K562 (cell line): ENCODE results near the gene GABBR1. TPM values are rescaled to one million over a fixed set of nuclear protein-coding genes. Genes with fewer than 3 reads are reported as not detected.

Experiments
- CREBBP ChIP-seq: IDR thresholded peaks from one replicate; pipeline ENCODE4 v1.6.1; 2012; ENCODE audit warnings: low read depth, mild to moderate bottlenecking, control low read depth, inconsistent platforms, low read length
- CSDE1 ChIP-seq, 2 experiments: fragments of 450-650 bp; IDR thresholded peaks; 2 replicates each; pipeline ENCODE4 v1.6.1; 2016; ENCODE audit warnings: mild to moderate bottlenecking in 1 of 2
- DPF2 ChIP-seq: fragments of 450-650 bp; IDR thresholded peaks from 2 replicates; pipeline ENCODE4 v1.6.1; 2016
- ELF1 ChIP-seq: fragments of 200-800 bp; sonication (Bioruptor generic); IDR thresholded peaks from 2 replicates; pipeline ENCODE4 v1.6.1; 2016; ENCODE audit warnings: missing genetic modification characterization, missing compliant biosample characterization
- FOSL1 ChIP-seq: fragments of 200-800 bp; sonication (Bioruptor generic); conservative IDR thresholded peaks from 2 replicates; pipeline ENCODE4 v1.6.1; 2016; ENCODE audit warnings: missing genetic modification characterization, missing compliant biosample characterization
- FOXA1 ChIP-seq: fragments of 450-650 bp; IDR thresholded peaks from 2 replicates; pipeline ENCODE4 v1.6.1; 2016; ENCODE audit warnings: mild to moderate bottlenecking, borderline replicate concordance
- FOXK1 ChIP-seq: sonication (generic); formaldehyde crosslinking; IDR thresholded peaks from 2 replicates; pipeline ENCODE4 v1.8.0; 2022; ENCODE audit warnings: missing genetic modification reagents, mild to moderate bottlenecking, borderline replicate concordance
- GATA2 ChIP-seq: sonication (generic); formaldehyde crosslinking; IDR thresholded peaks from 2 replicates; pipeline ENCODE4 v1.4.0; 2020; ENCODE audit warnings: mild to moderate bottlenecking, missing genetic modification reagents
- HLTF ChIP-seq: fragments of 450-650 bp; IDR thresholded peaks from 2 replicates; pipeline ENCODE4 v1.6.1; 2016
- KDM1A ChIP-seq, 2 experiments: fragments of 450-650 bp; IDR thresholded peaks; 2 replicates each; pipeline ENCODE4 v1.6.1; 2016; ENCODE audit warnings: mild to moderate bottlenecking in 2 of 2
- LEF1 ChIP-seq: fragments of 450-650 bp; IDR thresholded peaks from 2 replicates; pipeline ENCODE4 v1.6.1; 2016; ENCODE audit warnings: mild to moderate bottlenecking
- MEIS2 ChIP-seq: fragments of 450-650 bp; IDR thresholded peaks from 2 replicates; pipeline ENCODE4 v1.6.1; 2014; ENCODE audit warnings: mild to moderate bottlenecking; ENCODE audit not compliant: partially characterized antibody
- NFE2 ChIP-seq: IDR thresholded peaks from 2 replicates; pipeline ENCODE4 v1.6.1; 2014; ENCODE audit warnings: antibody characterized with exemption, low read depth
- POLR2AphosphoS2 ChIP-seq: IDR thresholded peaks from 2 replicates; pipeline ENCODE4 v1.6.1; 2012; ENCODE audit warnings: low read length, improper control_type of control experiment
- RAD21 ChIP-seq, 2 experiments: fragments of 250-450 bp in 1 of 2; fragments of 450-650 bp in 1 of 2; sonication (Bioruptor Pico) in 1 of 2; formaldehyde crosslinking in 1 of 2; IDR thresholded peaks in 1 of 2; conservative IDR thresholded peaks in 1 of 2; 2 replicates each; pipeline versions ENCODE4 v1.4.0 to v1.8.0; 2020 to 2022; ENCODE audit warnings: mild to moderate bottlenecking in 2 of 2, moderate library complexity in 1 of 2
- RCOR1 ChIP-seq, 2 experiments: IDR thresholded peaks; 2 replicates each; pipeline ENCODE4 v1.6.1; 2012; ENCODE audit warnings: low read depth in 2 of 2, low read length in 2 of 2, borderline replicate concordance in 1 of 2, improper control_type of control experiment in 1 of 2
- RFX1 ChIP-seq: fragments of 450-650 bp; IDR thresholded peaks from 2 replicates; pipeline ENCODE4 v1.6.1; 2016; ENCODE audit warnings: mild to moderate bottlenecking, moderate library complexity
- SMAD1 ChIP-seq: fragments of 150-350 bp; IDR thresholded peaks from 2 replicates; pipeline ENCODE4 v1.6.1; 2014; ENCODE audit warnings: low read length, low read depth; ENCODE audit not compliant: partially characterized antibody
- TCF3 ChIP-seq: sonication (generic); formaldehyde crosslinking; IDR thresholded peaks from 2 replicates; pipeline ENCODE4 v1.4.0; 2020; ENCODE audit warnings: mild to moderate bottlenecking, missing genetic modification reagents
- TGIF2 ChIP-seq: sonication (generic); formaldehyde crosslinking; IDR thresholded peaks from 2 replicates; pipeline ENCODE4 v1.8.1; 2022; ENCODE audit warnings: mild to moderate bottlenecking, missing genetic modification reagents, moderate library complexity
- ZBTB17 ChIP-seq: fragments of 450-650 bp; formaldehyde crosslinking; IDR thresholded peaks from 2 replicates; pipeline ENCODE4 v1.4.0; 2020; ENCODE audit warnings: mild to moderate bottlenecking
- ZNF217 ChIP-seq: sonication (generic); formaldehyde crosslinking; IDR thresholded peaks from 2 replicates; pipeline ENCODE4 v1.8.0; 2022; ENCODE audit warnings: mild to moderate bottlenecking, missing genetic modification reagents
- ZNF274 ChIP-seq: IDR thresholded peaks from 2 replicates; pipeline ENCODE4 v1.6.1; 2011; ENCODE audit warnings: low read depth, mild to moderate bottlenecking, low read length, moderate library complexity, borderline replicate concordance
- ZNF316 ChIP-seq: fragments of 450-650 bp; IDR thresholded peaks from 2 replicates; pipeline ENCODE4 v1.6.1; 2016
- ZNF354B ChIP-seq: fragments of 250-450 bp; sonication (Bioruptor Pico); IDR thresholded peaks from 2 replicates; pipeline ENCODE4 v1.4.0; 2020
- ZNF384 ChIP-seq: IDR thresholded peaks from 2 replicates; pipeline ENCODE4 v1.6.1; 2012; ENCODE audit warnings: low read depth, low read length, improper control_type of control experiment
- polyA plus RNA-seq, 8 experiments: library from polyadenylated mRNA; depleted of rRNA in 4 of 8; stranded (reverse) in 5 of 8; unstranded in 3 of 8; fragments of >200 nt; fragmentation: Nextera tagmentation in 2 of 8; fragmentation: Illumina TruSeq in 1 of 8; extraction: Ambion mirVana in 2 of 8; extraction: Trizol in 1 of 8; gene quantifications; 2 replicates each; pipeline versions ENCODE4 v1.2.1 to v1.2.3, GENCODE V29; 2011 to 2014; ENCODE audit warnings: inconsistent platforms in 1 of 8, missing spikeins in 1 of 8
- total RNA-seq, 7 experiments: library from RNA; depleted of rRNA in 6 of 7; stranded (reverse); fragments of >200 nt in 6 of 7; fragmentation: Illumina TruSeq in 2 of 7; extraction: Trizol in 2 of 7; gene quantifications; 2 replicates each; pipeline versions ENCODE4 v1.2.1 to v1.2.3, GENCODE V29; 2011 to 2021; ENCODE audit warnings: low replicate concordance in 1 of 7
- TF ChIP-seq, protein P1 (sequence below), 3 experiments: IDR thresholded peaks in 2 of 3; conservative IDR thresholded peaks in 1 of 3; 2 replicates each; pipeline ENCODE4 v1.5.1; 2011 to 2012; ENCODE audit warnings: low read length in 3 of 3, mild to moderate bottlenecking in 3 of 3, control low read depth in 2 of 3, improper control_type of control experiment in 1 of 3, inconsistent platforms in 1 of 3, low read depth in 1 of 3, mixed read lengths in 1 of 3, moderate library complexity in 1 of 3; ENCODE audit not compliant: insufficient read depth in 2 of 3
- TF ChIP-seq, protein P2 (sequence below): IDR thresholded peaks from 3 replicates; pipeline ENCODE4 v1.6.1; 2011; ENCODE audit warnings: borderline replicate concordance, mild to moderate bottlenecking; ENCODE audit not compliant: insufficient read length, insufficient read depth

Gene GABBR1
- total and polyA plus RNA-seq, 9 of the 15 experiments (the other 6 are each of a cell fraction or from before 2014, with no cell fraction given), result 2.2 to 48.3 (median 20.8) TPM

DNA sequence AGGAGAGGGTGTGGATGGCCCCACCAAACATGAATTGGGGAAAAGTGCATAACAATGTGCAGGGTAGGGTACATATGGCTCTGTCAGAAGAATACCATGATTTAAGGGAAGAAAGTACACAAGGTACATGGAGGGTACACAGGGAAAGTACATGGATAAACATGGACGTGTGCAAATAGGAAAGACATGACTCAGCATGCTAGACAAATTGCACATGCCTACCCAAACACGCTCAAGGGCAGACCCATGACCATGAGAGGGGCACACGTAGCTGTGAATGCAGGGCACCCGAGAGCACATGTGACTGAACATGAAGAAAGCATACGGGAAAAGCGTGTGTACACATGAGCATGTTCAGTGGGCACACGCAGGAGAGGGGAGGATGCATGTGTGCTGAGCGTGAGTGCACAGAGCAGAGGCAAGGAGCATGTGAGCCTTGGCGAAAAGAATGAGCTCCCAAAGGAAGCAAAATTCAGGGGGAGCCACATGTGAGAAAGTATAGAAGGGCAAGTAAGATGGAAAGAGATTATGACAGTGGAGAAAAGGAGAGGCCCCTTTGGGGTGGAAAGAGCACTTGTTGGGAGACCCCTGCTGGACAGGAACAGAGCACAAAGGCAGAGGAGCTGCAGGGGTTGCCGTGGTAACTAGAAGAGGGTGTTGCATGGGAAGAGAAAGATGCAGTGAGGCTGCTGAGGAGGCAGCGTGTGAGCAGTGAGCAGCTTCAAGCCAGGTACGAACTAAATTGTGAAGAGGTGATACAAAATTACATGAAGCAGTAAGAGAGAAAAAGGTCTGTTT, 30.2 kb downstream of the GABBR1 start (continued):
- peak; percentile 19 to 35; a peak in 3 of 4 replicates for TF ChIP-seq RAD21 (CRISPR knock-in tag; conservative IDR thresholded peaks at IDR 0.05 in 1 of 2, IDR thresholded peaks at IDR 0.05 in 1 of 2)
- no peak for TF ChIP-seq ZBTB17
- TF ChIP-seq FOSL1, result no peak
- no peak for TF ChIP-seq MEIS2
- TF ChIP-seq HLTF, result no peak
- TF ChIP-seq, protein P1, sequence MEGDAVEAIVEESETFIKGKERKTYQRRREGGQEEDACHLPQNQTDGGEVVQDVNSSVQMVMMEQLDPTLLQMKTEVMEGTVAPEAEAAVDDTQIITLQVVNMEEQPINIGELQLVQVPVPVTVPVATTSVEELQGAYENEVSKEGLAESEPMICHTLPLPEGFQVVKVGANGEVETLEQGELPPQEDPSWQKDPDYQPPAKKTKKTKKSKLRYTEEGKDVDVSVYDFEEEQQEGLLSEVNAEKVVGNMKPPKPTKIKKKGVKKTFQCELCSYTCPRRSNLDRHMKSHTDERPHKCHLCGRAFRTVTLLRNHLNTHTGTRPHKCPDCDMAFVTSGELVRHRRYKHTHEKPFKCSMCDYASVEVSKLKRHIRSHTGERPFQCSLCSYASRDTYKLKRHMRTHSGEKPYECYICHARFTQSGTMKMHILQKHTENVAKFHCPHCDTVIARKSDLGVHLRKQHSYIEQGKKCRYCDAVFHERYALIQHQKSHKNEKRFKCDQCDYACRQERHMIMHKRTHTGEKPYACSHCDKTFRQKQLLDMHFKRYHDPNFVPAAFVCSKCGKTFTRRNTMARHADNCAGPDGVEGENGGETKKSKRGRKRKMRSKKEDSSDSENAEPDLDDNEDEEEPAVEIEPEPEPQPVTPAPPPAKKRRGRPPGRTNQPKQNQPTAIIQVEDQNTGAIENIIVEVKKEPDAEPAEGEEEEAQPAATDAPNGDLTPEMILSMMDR (IDR thresholded peaks at IDR 0.05 in 2 of 3, conservative IDR thresholded peaks at IDR 0.05 in 1 of 3; ENCODE audit: insufficient read depth in 2 of 3, low read depth in 1 of 3, low read length in 3 of 3), result peak; percentile 34 to 60 (median 59); a peak in 5 of 6 replicates
- no peak for TF ChIP-seq LEF1
- TF ChIP-seq TCF3 (CRISPR knock-in tag), result no peak
- TF ChIP-seq CSDE1 (IDR thresholded peaks at IDR 0.05), result peak in 1 of 2 experiments; percentile 58; a peak in 2 of 4 replicates
- peak in 1 of 2 experiments; percentile 80; a peak in 2 of 4 replicates for TF ChIP-seq RCOR1 (IDR thresholded peaks at IDR 0.05; ENCODE audit: borderline replicate concordance in 1 of 2, low read depth in 2 of 2, low read length in 2 of 2)
- TF ChIP-seq RFX1, result peak; percentile 96
- no peak for TF ChIP-seq ELF1
- no peak for TF ChIP-seq TGIF2
- TF ChIP-seq GATA2, result no peak
- no peak for TF ChIP-seq FOXA1
- no peak for TF ChIP-seq FOXK1
- peak in 1 of 2 experiments; percentile 23; a peak in 1 of 4 replicates for TF ChIP-seq KDM1A (IDR thresholded peaks at IDR 0.05)
- peak; percentile 79 for TF ChIP-seq ZNF316
- no peak for TF ChIP-seq SMAD1
- TF ChIP-seq ZNF354B (CRISPR knock-in tag), result no peak
- TF ChIP-seq CREBBP, result no peak
- 0 out of 2 replicates have a peak, but pooled peaks have one; percentile 26 for TF ChIP-seq NFE2
- TF ChIP-seq ZNF217 (CRISPR knock-in tag), result no peak
- no peak for TF ChIP-seq POLR2AphosphoS2
- no peak for TF ChIP-seq DPF2
- no peak for TF ChIP-seq ZNF384
- no peak for TF ChIP-seq ZNF274
- TF ChIP-seq, protein P2, sequence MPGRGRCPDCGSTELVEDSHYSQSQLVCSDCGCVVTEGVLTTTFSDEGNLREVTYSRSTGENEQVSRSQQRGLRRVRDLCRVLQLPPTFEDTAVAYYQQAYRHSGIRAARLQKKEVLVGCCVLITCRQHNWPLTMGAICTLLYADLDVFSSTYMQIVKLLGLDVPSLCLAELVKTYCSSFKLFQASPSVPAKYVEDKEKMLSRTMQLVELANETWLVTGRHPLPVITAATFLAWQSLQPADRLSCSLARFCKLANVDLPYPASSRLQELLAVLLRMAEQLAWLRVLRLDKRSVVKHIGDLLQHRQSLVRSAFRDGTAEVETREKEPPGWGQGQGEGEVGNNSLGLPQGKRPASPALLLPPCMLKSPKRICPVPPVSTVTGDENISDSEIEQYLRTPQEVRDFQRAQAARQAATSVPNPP, result no peak
